ENCODE measurements around the gene SAMD3.
"Not testable (repeated sequence)": the region's sequence is repeated elsewhere in the genome, so short reads cannot be mapped to it uniquely, and the experiment has no call there.

The SAMD3 gene

DNA sequence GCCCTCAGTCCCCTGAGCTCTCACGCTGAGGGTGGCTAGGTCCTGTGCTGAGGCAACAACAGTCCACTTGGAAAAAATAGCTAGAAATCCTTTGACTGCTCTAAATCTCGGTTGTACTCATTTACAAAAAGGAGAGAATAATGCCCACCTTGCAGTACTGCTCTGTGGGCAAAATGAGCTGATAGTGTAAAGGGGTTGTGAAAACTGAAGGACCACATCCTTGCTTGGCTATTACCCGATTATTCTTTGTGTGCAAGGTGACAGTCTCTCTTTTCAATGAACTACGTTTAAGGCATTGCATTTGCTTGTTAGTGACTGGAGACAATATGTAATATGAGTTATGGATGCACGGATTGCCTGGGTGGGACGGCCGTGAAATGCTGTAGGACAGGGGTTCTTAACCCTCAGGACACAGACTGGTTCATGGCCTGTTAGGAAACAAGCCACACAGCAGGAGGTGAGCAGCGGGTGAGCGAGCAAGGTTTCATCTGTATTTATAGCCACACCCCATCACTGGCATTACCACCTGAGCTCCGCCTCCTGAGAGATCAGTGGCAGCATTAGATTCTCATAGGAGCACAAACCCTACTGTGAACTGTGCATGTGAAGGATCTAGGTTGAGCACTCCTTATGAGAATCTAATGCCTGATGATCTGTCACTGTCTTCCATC is 14.6 kb downstream of the SAMD3 start:
- DNase-seq (ENCODE audit: low spot score) = no peak
- Histone ChIP-seq H3K4me3 (no peak overlapping the region), H3K27ac (no peak overlapping the region)
- TF ChIP-seq, protein P1, sequence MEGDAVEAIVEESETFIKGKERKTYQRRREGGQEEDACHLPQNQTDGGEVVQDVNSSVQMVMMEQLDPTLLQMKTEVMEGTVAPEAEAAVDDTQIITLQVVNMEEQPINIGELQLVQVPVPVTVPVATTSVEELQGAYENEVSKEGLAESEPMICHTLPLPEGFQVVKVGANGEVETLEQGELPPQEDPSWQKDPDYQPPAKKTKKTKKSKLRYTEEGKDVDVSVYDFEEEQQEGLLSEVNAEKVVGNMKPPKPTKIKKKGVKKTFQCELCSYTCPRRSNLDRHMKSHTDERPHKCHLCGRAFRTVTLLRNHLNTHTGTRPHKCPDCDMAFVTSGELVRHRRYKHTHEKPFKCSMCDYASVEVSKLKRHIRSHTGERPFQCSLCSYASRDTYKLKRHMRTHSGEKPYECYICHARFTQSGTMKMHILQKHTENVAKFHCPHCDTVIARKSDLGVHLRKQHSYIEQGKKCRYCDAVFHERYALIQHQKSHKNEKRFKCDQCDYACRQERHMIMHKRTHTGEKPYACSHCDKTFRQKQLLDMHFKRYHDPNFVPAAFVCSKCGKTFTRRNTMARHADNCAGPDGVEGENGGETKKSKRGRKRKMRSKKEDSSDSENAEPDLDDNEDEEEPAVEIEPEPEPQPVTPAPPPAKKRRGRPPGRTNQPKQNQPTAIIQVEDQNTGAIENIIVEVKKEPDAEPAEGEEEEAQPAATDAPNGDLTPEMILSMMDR (IDR thresholded peaks at IDR 0.05) = no peak

DNA sequence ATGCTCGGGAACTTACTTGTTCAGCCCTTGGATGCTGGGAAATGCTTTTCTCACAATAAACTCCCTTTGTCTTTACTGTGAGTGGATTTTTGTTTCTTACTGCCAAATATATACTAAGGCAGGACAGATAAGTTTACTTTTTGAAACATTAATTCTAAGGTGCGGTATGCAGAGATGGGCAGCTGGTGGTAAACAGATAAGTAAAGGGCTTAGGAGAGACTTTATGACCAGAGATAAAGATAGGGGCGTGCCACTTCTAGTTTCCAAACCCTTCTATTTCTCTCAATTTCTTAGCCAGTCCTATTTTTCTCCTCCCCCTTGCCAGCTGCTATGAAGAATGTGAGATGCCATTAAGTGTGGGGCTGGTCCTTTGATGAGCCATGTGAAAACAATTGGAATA is 16.3 kb downstream of the SAMD3 start:
- no peak for DNase-seq (ENCODE audit: low spot score)
- TF ChIP-seq, protein P1 (IDR thresholded peaks at IDR 0.05) = no peak
- no peak overlapping the region for H3K4me3 ChIP-seq
- no peak overlapping the region for H3K27ac ChIP-seq

DNA sequence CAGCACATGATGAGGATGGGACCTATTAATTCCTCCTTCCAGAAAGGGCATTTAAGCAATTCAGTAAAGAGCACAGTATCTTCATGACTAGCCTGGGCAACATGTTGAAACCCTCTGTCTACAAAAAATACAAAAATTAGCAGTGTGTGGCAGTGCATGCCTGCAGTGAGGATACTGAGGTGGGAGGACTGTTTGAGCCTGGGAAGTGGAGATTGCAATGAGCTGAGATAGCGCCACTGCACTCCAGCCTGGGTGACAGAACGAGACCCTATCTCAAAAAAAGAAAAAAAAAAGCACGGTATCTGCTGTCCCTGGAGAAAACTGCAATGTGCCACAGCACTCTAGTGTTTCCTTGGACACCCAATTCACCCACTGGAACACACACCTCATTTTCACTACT is 18.4 kb downstream of the SAMD3 start:
- Histone ChIP-seq H3K27ac (no peak overlapping the region), H3K4me3 (no peak overlapping the region)
- TF ChIP-seq, protein P1 (IDR thresholded peaks at IDR 0.05) = no peak
- no peak for DNase-seq (ENCODE audit: low spot score)

DNA sequence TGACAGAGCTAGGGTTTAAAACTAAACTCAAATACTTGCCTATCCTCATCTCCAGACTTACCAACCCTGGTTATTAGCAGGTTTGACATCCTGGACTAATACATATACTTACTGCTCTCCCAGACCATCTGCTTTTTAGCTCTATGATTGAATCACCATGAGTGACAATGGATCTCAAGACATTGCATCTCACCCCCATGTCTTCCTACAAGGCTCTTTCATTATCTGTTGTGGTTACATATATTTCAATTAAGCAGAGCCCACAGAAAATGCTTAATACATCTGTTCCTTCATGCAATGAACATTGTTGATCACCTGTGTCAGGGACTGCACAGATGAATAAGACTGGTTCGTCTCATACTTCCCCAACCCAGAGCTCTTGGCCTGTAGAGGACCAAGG is 19.4 kb downstream of the SAMD3 start:
- H3K4me3 ChIP-seq = no peak overlapping the region
- TF ChIP-seq, protein P1 (IDR thresholded peaks at IDR 0.05) = no peak
- no peak overlapping the region for H3K27ac ChIP-seq
- DNase-seq (ENCODE audit: low spot score) = no peak

DNA sequence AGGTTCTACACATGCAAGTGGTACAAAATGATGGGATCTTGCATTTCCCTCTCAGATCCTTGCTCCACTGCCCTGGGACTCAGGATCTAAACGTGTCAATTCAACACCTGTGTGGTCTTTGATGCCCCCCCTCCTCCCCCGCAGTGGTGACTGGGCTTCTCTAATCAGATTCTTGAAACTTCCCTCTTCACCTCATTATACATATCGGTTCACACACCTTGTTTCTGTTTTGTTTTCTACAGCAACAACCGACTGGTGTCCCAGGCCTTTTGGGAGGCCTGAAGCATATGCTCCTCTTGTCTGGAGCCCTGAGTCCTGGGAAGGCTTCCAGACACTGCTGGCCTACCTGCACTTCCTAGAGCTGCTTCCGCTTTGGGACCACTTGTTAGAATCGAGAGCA is 20.0 kb downstream of the SAMD3 start:
- Histone ChIP-seq H3K4me3 (no peak overlapping the region), H3K27ac (no peak overlapping the region)
- TF ChIP-seq, protein P1 (IDR thresholded peaks at IDR 0.05) = no peak
- no peak for DNase-seq (ENCODE audit: low spot score)

DNA sequence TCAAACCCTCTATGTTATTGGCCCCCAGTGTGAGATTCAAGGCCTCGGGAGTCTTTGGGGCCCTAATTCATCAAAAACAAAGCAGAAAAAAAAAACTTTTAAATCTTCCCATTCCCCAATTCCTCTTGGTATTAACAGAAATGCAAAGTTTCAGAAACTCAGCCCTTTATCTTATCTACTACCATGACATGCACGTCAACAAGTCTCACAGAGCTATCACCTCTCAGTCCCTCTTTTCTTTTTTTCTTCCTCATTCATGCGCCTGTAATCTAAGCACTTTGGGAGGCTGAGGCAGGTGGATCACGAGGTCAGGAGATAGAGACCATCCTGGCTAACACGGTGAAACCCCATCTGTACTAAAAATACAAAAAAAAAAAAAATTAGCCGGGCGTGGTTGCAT is 22.7 kb downstream of the SAMD3 start:
- DNase-seq (ENCODE audit: low spot score) = no peak
- TF ChIP-seq, protein P1 (IDR thresholded peaks at IDR 0.05) = no peak
- no peak overlapping the region for H3K27ac ChIP-seq
- no peak overlapping the region for H3K4me3 ChIP-seq

DNA sequence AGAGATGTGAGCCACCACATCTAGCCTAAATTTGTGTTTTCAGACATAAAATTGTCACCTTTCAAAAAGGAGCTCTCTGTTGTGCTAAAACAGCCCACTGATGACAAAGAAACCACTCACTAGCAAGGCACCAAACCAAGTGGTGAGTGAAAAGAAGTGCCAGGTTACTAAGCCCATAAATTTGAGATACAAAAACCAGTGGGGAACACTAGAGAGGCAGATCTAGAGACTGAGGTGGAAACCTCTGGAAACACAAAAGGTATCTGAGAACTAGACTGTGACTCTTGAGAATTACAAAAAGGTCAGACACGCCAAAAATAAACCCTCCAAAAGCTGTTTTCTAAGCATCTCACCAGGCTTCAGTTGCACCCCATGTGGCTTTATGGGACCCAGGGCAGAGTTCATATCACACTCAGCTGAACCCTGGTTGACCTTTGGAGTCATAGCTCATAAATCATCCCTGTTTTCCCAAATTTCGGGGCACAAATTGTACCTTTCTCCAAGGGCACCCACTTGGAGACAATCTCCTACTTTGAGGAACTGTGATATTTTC is 24.2 kb downstream of the SAMD3 start:
- Histone ChIP-seq H3K4me3 (no peak overlapping the region), H3K27ac (no peak overlapping the region)
- DNase-seq (ENCODE audit: low spot score) = no peak
- TF ChIP-seq, protein P1 (IDR thresholded peaks at IDR 0.05) = no peak

DNA sequence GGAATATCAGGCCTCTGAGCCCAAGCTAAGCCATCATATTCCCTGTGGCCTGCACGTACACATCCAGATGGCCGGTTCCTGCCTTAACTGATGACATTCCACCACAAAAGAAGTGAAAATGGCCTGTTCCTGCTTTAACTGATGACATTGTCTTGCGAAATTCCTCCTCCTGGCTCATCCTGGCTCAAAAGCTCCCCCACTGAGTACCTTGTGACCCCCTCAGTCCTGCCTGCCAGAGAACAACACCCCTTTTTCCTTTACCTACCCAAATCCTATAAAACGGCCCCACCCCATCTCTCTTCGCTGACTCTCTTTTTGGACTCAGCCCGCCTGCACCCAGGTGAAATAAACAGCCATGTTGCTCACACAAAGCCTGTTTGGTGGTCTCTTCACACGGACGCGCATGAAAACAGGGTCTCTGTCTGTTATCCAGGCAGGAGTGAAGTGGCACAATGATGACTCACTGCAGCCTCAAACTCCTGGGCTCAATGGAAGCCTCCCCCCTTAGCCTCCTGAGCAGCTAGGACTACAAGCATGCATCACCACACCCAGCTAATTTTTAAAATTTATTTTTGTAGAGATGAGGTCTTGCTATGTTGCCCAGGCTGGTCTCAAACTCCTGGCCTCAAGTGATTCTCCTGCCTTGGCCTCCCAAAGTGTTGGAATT is 24.8 kb downstream of the SAMD3 start:
- not testable (repeated sequence) for H3K4me3 ChIP-seq; DNase-seq (ENCODE audit: low spot score); H3K27ac ChIP-seq

DNA sequence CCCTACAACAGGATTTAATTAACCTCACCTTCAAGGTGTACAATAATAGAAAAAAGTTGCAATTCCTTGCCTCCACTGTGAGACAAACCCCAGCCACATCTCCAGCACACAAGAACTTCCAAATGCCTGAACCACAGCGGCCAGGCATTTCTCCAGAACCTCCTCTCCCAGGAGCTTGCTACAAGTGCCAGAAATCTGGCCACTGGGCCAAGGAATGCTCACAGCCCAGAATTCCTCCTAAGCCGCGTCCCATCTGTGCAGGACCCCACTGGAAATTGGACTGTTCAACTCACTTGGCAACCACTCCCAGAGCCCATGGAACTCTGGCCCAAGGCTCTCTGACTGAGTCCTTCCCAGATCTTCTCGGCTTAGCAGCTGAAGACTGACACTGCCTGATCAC is 28.3 kb downstream of the SAMD3 start:
- not testable (repeated sequence) for H3K27ac ChIP-seq; H3K4me3 ChIP-seq; DNase-seq (ENCODE audit: low spot score)
